NCI-H128 (cell line): Measurements from ENCODE around the gene SORCS1.

Source experiments
- DNase-seq: peaks from one replicate; lab custom pipeline; 2025; ENCODE audit not compliant: unreplicated experiment; lab: John Stamatoyannopoulos, UW

SORCS1 gene

DNA sequence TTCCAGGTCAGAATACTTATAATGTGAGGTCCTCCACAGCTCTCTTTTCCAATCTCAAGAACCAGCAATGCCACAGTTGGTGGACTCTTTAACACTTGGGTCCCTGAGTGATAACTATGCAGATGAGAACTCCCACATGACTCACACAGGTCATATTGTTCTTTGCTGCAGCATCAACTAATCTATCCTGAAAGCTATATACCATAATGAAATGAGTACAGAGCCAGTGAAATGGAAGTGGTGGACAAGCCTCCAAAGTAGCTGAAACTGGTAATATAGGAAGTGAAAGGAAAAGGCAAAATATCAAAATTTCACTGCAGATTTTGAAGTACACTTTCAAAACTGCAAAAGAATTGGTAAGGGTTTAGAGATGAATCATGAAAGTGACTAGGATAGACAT lies 45.6 kb downstream of the SORCS1 start:
- DNase-seq, result no peak

- no peak for DNase-seq
These were observed 60.4 kb downstream of the SORCS1 start for GRCh38 chr10:107104026-107104652.

GRCh38 chr10:107103174-107104025 lies 61.1 kb downstream of the SORCS1 start:
- no peak for DNase-seq

DNA sequence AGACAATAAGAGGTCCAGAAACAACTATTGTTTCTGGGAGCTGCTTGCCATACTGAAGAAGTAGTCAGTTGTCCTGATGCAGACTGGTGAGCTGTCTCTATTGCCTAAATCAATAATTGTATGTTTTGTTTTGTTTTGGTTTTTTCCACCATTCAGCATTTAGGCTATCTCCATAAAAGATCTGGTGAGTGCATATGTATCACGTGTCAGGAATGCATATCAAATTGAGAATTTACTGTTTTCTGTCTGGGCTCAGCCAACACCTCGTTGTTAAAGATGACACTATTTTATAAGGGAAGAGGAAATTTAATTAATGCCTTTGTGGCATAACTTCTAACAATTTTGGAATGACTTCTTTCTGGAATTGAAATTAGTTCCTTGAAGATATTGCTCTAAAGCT lies 66.2 kb downstream of the SORCS1 start:
- DNase-seq, result no peak

DNA sequence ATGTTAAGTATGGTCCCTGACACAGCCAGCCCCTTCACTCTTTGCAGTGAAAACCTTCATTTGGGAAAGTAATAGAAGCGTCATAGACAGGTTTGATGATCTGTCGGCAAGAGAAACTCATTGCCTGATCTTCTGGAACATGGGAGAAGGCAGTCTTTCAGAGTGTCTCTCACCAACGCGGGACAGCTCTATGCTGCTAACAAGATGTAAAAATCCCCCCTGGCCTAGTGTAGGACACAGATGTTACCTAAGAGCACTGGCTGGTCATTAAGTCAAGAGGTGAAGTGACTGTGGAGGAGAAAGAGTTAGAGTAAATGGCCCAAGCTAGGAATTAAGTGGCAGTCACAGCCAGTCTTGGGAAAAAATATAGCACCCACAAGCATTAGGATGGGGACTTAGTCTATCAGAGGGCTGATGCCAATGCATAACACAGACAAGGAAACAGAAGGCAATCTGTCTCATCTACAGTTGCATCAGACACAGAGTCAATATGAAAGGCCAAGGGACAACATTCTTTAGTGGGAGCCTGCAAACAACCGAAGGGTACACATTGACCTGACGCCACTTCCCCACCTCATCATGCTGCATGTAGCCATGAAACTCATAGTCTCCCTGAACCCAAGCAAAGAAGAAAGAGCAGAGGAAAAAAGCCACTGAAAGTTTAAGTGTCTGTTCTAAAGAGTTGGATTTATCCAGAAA lies 69.5 kb downstream of the SORCS1 start:
- DNase-seq, result no peak

DNA sequence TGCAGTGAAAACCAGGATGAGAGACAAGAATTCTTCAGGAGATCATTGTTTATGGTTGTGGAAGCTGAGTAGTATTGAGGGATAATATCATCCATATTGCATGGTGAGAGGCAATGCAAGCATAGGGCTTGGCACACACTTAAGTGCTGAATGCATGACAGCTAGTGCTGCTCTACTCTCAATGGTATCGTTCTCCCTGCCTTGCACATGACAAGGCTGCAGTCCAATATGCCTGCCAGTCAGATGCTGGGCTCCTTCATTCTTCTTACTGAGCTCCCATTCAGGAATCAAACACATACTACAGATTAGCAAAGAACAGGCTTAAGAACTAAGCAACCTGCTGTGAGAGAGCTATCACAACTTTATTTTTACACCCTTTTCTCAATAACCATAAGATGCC lies 72.2 kb downstream of the SORCS1 start:
- no peak for DNase-seq

DNA sequence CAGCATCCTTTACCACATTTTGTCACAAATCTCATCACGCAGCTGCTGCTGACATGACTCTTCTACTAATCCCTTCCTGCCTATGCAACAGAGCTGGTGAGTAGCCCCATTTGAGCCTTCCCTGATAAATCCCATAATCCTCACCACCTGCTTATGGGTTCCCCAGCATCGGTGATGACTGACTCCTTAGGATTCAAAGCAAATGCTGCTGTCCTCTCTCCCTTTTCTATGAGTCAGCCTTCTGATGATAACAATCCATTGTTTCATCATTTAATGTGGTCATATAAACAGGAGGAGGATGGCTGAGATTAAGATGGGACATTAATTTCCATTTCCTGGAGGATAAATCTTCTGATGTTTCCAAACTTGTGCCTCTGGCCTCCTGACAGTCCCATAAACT lies 73.4 kb downstream of the SORCS1 start:
- DNase-seq, result no peak

- DNase-seq, result no peak
These were observed 78.6 kb downstream of the SORCS1 start for GRCh38 chr10:107085665-107086525.

GRCh38 chr10:107083388-107084009 lies 81.0 kb downstream of the SORCS1 start:
- DNase-seq, result no peak

DNA sequence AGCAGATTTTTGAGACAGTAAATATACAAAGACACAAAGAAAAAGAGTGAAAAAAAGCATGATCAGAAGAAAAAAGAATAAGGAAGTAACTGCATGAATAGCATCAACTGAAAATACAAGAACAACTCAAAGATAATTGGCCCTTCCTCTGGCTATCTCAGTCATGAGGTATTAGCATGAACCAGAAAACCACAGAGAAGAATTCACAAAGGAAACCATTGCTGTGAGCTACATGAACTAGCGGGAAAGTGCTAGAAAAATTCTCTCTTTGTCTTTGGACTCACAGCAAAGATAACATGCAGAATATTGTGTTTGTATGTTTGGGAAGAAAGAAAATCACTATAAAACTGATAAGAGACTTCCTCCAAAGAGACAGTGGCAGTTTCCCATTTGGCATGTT lies 82.9 kb downstream of the SORCS1 start:
- DNase-seq, result no peak

GRCh38 chr10:107075117-107075516 lies 89.4 kb downstream of the SORCS1 start:
- DNase-seq, result no peak

DNA sequence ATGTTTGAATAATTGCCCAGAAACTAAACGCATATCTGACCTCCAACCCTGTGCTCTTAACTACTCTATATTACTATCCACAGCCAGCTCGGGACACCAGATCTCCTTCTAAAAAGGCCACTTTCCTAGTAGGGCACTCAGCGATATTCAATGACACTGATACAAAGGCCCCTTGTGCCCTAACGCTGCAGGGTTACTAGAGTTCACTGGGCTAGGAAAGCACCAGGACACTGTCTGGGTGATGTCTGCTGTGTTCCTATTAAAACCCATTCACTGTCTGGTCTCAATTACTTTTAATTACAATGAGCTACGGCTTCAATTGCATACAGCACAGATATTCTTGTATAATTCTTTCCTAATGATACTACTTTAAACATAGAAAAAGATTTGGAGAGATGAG lies 91.7 kb downstream of the SORCS1 start:
- DNase-seq, result no peak

GRCh38 chr10:107072028-107072427 lies 92.5 kb downstream of the SORCS1 start:
- DNase-seq, result no peak

- DNase-seq, result no peak
These were observed 93.2 kb downstream of the SORCS1 start for GRCh38 chr10:107071301-107071700.

GRCh38 chr10:107067843-107068242 lies 96.7 kb downstream of the SORCS1 start:
- DNase-seq, result no peak

DNA sequence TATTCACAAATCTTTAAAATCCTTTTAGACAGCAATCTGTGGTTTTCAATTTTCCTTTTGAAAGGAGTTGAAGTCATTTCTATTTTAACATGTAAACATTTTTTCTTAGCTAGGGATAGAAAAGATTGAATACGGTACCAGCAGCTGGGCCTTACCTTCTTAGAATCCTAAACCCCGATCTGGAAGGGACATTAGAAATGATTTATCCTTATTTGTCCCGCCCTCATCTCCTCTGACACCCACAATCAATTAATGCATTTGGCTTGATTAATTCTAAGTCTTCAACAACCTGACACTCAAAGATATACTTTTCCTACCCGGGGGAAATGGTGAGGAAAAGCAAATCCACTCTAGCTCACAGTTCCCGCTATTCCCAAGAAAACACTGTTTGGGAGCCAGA lies 100.4 kb downstream of the SORCS1 start:
- no peak for DNase-seq

DNA sequence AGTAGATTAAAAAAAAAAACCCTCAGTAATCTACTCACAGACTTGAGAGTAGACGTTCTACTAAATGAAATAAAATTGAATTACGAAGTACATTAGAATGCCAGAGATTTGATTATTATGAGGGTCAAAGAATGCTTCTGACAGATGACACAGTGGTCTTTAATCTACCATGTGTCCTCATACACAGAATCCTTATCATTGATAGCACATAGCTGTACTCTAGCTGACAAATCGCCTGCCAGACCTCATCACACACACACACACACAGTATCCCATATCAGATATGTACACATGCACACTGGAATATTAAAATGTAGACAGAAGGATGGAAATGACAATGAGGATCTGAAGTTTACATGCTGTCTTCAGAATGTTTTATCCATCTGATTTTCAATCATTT lies 104.6 kb downstream of the SORCS1 start:
- DNase-seq, result no peak

DNA sequence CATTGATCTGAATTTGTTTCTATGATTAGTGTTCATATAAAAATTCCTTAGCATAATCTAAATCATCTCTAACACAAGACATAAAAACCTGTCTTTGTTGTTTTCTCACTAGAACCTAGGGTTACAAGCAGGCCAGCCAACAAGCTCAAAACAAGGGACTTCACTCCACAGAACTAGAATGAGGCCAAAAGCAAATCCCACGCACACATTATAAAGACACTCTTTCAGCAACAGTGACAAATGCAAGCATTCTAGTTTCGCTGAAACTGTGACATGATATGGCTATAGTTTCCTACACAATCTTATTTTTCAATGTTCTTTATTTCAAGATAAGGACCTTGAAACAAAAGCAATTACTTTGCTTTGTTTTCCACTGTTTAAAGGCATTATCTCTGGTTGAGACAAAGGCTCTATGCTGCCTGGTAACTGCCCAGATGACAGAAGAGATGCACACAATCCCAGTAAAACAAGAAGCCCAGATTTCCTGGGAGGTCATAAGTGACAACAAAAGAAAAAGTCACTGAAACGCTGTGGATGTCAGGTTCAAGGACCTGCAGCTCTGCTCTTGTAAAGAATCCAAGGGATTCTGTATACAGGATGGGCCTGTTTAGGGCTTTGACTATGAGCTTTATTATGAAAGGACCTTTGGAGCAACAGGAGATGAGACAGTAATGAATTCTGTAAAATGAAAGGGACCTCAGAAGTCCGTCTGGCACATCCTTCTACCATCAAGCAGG lies 105.3 kb downstream of the SORCS1 start:
- DNase-seq, result no peak

GRCh38 chr10:107058331-107058730 lies 106.2 kb downstream of the SORCS1 start:
- DNase-seq, result no peak

DNA sequence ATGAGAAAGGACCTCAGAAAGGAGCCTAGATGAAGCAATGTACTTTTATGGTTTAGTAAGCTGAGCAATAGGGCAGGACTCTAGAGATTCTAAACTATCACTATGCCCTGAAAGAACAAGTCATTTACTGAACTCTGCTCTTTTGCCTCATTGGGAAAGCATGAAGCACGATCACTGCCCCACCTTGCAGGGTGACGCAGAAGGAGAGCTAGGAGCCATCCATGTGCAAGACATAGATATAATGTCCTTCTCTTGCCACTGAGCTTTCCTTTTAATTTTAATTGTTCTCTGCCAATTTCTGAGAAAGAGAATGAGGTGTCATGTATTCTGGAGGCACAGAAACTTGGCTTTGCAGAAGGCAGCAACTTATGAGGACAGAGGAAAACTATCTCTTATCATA lies 108.3 kb downstream of the SORCS1 start:
- no peak for DNase-seq
